Endothelial cell (in vitro differentiated cells): ENCODE data around the gene LAMC1. TPM values are rescaled to one million over a fixed set of nuclear protein-coding genes. Genes with fewer than 3 reads are reported as not detected.

Source experiments
- DNase-seq: peaks from one replicate; pipeline ENCODE4 v3.0.0; 2021; ENCODE audit warnings: low spot score
- H3K27ac Mint-ChIP-seq: one replicate; pipeline ENCODE4 v1.8.0; 2021; ENCODE audit warnings: mixed read lengths, inconsistent platforms; ENCODE audit not compliant: unreplicated experiment
- H3K27me3 Mint-ChIP-seq: one replicate; pipeline ENCODE4 v1.8.0; 2021; ENCODE audit warnings: mild to moderate bottlenecking, moderate library complexity, mixed read lengths, inconsistent platforms; ENCODE audit not compliant: unreplicated experiment
- H3K36me3 Mint-ChIP-seq: one replicate; pipeline ENCODE4 v1.8.0; 2021; ENCODE audit warnings: mild to moderate bottlenecking, low read depth, mixed read lengths, inconsistent platforms; ENCODE audit not compliant: unreplicated experiment
- H3K4me1 Mint-ChIP-seq: one replicate; pipeline ENCODE4 v1.8.0; 2021; ENCODE audit warnings: mild to moderate bottlenecking, mixed read lengths, inconsistent platforms; ENCODE audit not compliant: unreplicated experiment
- H3K4me3 Mint-ChIP-seq: one replicate; pipeline ENCODE4 v1.8.0; 2021; ENCODE audit warnings: mild to moderate bottlenecking, mixed read lengths, inconsistent platforms; ENCODE audit not compliant: unreplicated experiment
- H3K9me3 Mint-ChIP-seq: one replicate; pipeline ENCODE4 v1.8.0; 2021; ENCODE audit warnings: mixed read lengths, inconsistent platforms; ENCODE audit not compliant: unreplicated experiment
- total RNA-seq: library from RNA; stranded (reverse); fragmentation: NEBNext Ultra II Directional; extraction: Animal tissue kit (Norgen Biotek cat#: 25700); gene quantifications from one replicate; pipeline ENCODE4 v1.2.1, GENCODE V29; 2021; ENCODE audit not compliant: unreplicated experiment
- TF ChIP-seq, protein P1 (sequence below): fragments of 200-600 bp; sonication (generic); IDR thresholded peaks from one replicate; pipeline ENCODE4 v1.5.0; 2021; ENCODE audit warnings: antibody characterized with exemption; ENCODE audit not compliant: unreplicated experiment

The LAMC1 gene
- total RNA-seq, 1 donor from 2014 or later = 265 TPM

GRCh38 chr1:183135336-183135735, 112.1 kb downstream of the LAMC1 start:
- Mint-ChIP-seq H3K27ac (no peak overlapping the region), H3K4me3 (peak overlapping the region; percentile 10), H3K36me3 (peaks cover 40% of the 10 kb centered on the region), H3K27me3 (no peaks in the 10 kb centered on the region), H3K9me3 (no peaks in the 10 kb centered on the region), H3K4me1 (peaks cover 17% of the 10 kb centered on the region)
- no peak for DNase-seq
- TF ChIP-seq, protein P1, sequence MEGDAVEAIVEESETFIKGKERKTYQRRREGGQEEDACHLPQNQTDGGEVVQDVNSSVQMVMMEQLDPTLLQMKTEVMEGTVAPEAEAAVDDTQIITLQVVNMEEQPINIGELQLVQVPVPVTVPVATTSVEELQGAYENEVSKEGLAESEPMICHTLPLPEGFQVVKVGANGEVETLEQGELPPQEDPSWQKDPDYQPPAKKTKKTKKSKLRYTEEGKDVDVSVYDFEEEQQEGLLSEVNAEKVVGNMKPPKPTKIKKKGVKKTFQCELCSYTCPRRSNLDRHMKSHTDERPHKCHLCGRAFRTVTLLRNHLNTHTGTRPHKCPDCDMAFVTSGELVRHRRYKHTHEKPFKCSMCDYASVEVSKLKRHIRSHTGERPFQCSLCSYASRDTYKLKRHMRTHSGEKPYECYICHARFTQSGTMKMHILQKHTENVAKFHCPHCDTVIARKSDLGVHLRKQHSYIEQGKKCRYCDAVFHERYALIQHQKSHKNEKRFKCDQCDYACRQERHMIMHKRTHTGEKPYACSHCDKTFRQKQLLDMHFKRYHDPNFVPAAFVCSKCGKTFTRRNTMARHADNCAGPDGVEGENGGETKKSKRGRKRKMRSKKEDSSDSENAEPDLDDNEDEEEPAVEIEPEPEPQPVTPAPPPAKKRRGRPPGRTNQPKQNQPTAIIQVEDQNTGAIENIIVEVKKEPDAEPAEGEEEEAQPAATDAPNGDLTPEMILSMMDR = no peak

GRCh38 chr1:183137782-183138181, 114.6 kb downstream of the LAMC1 start:
- H3K27me3 Mint-ChIP-seq = no peaks in the 10 kb centered on the region
- H3K27ac Mint-ChIP-seq = no peak overlapping the region
- H3K4me3 Mint-ChIP-seq = no peak overlapping the region
- no peak for DNase-seq
- TF ChIP-seq, protein P1 = no peak
- peaks cover 17% of the 10 kb centered on the region for H3K4me1 Mint-ChIP-seq
- H3K36me3 Mint-ChIP-seq = peaks cover 52% of the 10 kb centered on the region
- no peaks in the 10 kb centered on the region for H3K9me3 Mint-ChIP-seq

- Mint-ChIP-seq H3K9me3 (no peaks in the 10 kb centered on the region), H3K36me3 (peaks cover 52% of the 10 kb centered on the region)
- no peak for DNase-seq
Observed at GRCh38 chr1:183138301-183138700, 115.1 kb downstream of the LAMC1 start.

DNA sequence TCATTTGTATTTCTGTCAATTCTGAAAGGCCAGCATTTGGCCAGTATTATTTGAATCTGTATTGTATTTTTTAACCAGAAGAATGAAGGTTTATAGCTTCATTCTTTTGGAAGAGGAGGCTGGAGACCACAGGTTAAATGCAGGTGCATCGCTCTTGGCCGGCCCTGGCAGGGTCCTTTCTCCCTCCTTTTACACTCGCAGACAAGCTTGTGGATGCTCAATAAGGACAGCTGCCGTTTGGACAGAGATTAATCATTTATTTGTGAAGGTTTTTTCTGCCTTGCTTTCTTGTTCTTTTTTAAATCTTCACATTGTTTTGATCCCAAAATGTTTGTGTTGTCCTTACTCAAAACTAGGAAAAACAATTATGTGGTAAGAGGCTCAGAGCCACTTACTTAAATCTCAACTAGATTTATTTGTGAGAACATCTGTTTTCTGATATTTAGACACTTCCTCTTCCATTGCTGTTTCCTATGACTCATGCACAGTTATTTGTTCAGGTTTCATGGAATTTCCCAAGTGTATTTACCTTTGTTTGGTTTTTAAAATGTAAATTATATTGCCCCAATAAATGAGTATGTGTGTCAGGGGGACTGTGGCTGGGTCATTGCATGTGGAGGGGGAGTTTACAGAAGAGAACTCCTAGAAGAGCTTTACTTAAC, 116.2 kb downstream of the LAMC1 start:
- Mint-ChIP-seq H3K27ac (peak overlapping the region; percentile 92), H3K4me1 (peaks cover 19% of the 10 kb centered on the region), H3K27me3 (no peaks in the 10 kb centered on the region), H3K9me3 (no peaks in the 10 kb centered on the region), H3K4me3 (no peak overlapping the region), H3K36me3 (peaks cover 49% of the 10 kb centered on the region)
- TF ChIP-seq, protein P1 = no peak
- DNase-seq = no peak

More at GRCh38 chr1:183138301-183138700, 115.1 kb downstream of the LAMC1 start:
- no peak overlapping the region for H3K4me3 Mint-ChIP-seq
- TF ChIP-seq, protein P1 = no peak
- H3K27me3 Mint-ChIP-seq = no peaks in the 10 kb centered on the region
- no peak overlapping the region for H3K27ac Mint-ChIP-seq
- H3K4me1 Mint-ChIP-seq = peaks cover 19% of the 10 kb centered on the region

GRCh38 chr1:183140633-183141032, 117.4 kb downstream of the LAMC1 start:
- Mint-ChIP-seq H3K9me3 (no peaks in the 10 kb centered on the region), H3K4me1 (peaks cover 19% of the 10 kb centered on the region), H3K36me3 (peaks cover 43% of the 10 kb centered on the region), H3K4me3 (no peak overlapping the region), H3K27me3 (no peaks in the 10 kb centered on the region), H3K27ac (no peak overlapping the region)
- TF ChIP-seq, protein P1 = no peak
- no peak for DNase-seq
